ENCODE measurements around the gene C19orf67. TPM values are rescaled to one million over a fixed set of nuclear protein-coding genes. Genes with fewer than 3 reads are reported as not detected.

C19orf67 gene
- total RNA-seq, 2 donors from 2014 or later = not detected

DNA sequence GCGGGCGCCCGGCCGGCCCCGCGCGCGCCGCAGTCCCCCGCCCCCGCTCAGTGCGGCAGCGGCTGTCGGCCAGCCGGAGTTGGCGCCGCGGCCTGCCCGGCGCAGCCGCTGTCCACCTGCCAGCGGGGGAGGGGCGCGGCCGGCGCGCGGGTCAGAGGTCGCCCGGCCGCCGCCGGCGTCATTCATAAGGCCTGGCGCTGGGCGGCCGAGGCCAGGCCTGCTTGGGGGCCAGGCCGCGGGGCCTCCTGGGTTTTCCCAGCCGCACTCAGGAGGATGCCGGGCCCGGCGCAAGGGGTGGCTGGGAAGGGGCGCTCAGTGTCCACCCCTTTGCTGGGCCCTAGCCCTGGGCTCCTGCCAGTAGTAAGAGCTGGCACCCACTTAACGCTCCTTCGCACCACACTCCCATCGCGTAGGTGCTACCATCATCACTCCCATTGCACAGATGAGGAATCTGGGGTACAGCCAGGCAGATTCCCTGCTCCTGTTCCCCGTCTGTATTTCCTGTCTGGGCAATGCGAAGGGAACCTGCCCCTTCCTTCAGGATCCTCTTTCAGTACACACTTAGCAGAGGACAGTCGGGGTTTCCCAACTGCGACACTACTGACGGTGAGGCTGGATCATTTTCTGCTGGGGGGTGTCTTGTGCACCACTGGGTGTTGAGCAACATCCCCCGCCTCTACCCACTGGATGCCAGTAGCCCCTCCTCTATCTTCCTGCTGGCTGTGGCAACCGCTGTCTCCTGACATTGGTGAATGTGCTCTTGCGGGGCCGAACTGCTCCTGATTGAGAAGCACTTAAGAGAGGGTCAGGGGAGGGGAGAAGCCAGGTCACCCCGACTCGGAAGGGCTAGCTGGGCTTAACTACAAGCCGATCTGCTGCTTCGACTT is 32.8 kb upstream of the C19orf67 start:
- 0 to 1% methylated on average over 5 to 48 of the region's 61 CpGs for WGBS, 2 donors
- Histone ChIP-seq H3K27ac (peak overlapping the region; percentile 91 to 99 (median 96)), H3K4me3 (peak overlapping the region in 1 of 2 donors; percentile 33), H3K36me3 (replicated peaks in 1 of 2; ENCODE audit: insufficient read depth in 1 of 2, low read depth in 2 of 2) (no peaks in the 10 kb centered on the region), H3K4me1 (peaks cover 49% of the 10 kb centered on the region), H3K27me3 (no peaks in the 10 kb centered on the region), H3K9me3 (no peaks in the 10 kb centered on the region)
- intact Hi-C loops (cut with DNase I) = no loop called here
- TF ChIP-seq CTCF (IDR thresholded peaks at IDR 0.05) (peak in 1 of 7 experiments; percentile 12), POLR2A (IDR thresholded peaks at IDR 0.05) (peak; percentile 31 to 76 (median 71))
- peak; percentile 5 for ATAC-seq
- DNase-seq = peak; percentile 59 to 90 (median 72)

DNA sequence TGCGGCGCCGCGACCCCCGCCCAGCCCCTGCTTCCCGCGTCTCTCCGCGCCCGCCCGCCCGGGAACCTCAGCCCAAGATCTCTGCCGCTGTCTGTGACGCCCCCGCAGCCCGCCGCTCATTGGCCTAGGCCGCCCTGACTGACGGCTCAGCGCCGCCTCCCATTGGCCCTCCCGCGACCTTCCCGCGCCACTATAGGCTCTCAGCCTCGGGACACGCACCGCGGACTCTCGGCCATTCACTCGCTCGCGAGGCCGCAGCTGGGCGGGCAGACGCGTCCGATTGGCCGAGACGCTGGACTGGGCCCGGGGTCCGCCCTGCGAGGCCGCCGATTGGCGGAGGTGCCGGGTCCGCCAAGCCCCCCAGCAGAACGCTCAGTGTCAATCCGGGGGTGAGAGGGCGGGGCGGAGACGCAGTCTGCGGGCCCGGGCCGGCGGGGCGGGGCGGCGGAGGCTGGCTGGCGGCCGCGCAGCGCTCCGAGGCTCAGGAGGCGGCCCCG is 32.1 kb upstream of the C19orf67 start, which contains the start of gene PRKACA:
Gene PRKACA (minus strand): TSS at position 95 of the 497 bp plus-strand sequence. CDS start 215 bp downstream, outside the sequence.
- H3K4me1 ChIP-seq = peaks cover 56% of the 10 kb centered on the region
- no peaks in the 10 kb centered on the region for H3K36me3 ChIP-seq (replicated peaks in 1 of 2; ENCODE audit: insufficient read depth in 1 of 2, low read depth in 2 of 2)
- DNase-seq = peak; percentile 98 to 99 (median 99)
- ATAC-seq = peak; percentile 93
- TF ChIP-seq POLR2A (IDR thresholded peaks at IDR 0.05) (no peak), CTCF (IDR thresholded peaks at IDR 0.05) (no peak)
- 0% methylated on average over 40 of the region's 67 CpGs; no CpG with 5 or more reads in 1 of the 2 donors for WGBS, 2 donors
- H3K4me3 ChIP-seq = peak within 1 kb of the TSS; percentile 90 to 98
- no peaks in the 10 kb centered on the region for H3K9me3 ChIP-seq
- no peaks in the 10 kb centered on the region for H3K27me3 ChIP-seq
- peak within 1 kb of the TSS; percentile 91 to 99 (median 96) for H3K27ac ChIP-seq
- intact Hi-C loops (cut with DNase I) = no loop called here

DNA sequence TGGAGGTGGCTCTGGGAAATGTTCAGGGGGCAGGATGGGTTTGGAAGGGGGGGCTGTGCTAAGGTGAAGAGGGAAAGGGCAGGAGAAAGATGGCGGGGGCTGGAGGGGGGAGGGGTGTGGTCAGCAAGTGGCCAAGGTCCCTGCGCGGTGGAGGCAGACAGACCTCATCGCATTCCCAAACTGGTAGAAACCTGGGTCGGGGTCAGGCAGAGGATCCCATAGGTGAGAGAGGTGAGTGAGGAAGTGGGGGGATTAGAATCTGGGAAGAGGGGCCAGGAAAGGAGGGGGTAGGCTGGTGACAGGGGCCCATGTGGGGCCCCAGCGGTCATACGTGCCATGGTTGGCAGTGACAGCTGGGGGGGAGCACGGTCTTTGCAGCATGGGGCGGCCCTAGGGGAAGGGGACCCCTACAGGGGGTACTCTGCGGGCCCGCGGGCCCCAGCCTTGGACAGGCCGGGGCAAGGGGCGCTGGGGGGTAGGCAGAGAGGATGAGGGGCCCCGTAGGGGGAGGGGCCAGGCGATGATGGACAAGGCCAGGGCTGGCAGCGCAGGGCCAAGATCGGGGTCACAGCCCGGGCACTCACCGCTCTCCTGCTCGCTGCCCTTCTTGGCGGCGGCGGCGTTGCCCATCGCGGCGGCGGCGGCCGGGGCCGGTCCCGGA is 31.5 kb upstream of the C19orf67 start:
- Histone ChIP-seq H3K27ac (peak overlapping the region; percentile 32 to 99 (median 76)), H3K9me3 (no peaks in the 10 kb centered on the region), H3K4me1 (peaks cover 61% of the 10 kb centered on the region), H3K36me3 (replicated peaks in 1 of 2; ENCODE audit: insufficient read depth in 1 of 2, low read depth in 2 of 2) (no peaks in the 10 kb centered on the region), H3K27me3 (no peaks in the 10 kb centered on the region), H3K4me3 (peak overlapping the region; percentile 90 to 98)
- intact Hi-C loops (cut with DNase I) = no loop called here
- DNase-seq (peak; percentile 33 to 51 (median 36)), ATAC-seq (no peak)
- TF ChIP-seq POLR2A (IDR thresholded peaks at IDR 0.05) (no peak), CTCF (IDR thresholded peaks at IDR 0.05) (peak in 1 of 7 experiments; percentile 9)
- 0 to 3% methylated on average over 11 to 33 of the region's 33 CpGs for WGBS, 2 donors

GRCh38 chr19:14116525-14116917 is 30.9 kb upstream of the C19orf67 start:
- Histone ChIP-seq H3K9me3 (no peaks in the 10 kb centered on the region), H3K36me3 (replicated peaks in 1 of 2; ENCODE audit: insufficient read depth in 1 of 2, low read depth in 2 of 2) (no peaks in the 10 kb centered on the region), H3K4me3 (peak overlapping the region in 1 of 2 donors; percentile 90), H3K27ac (peak overlapping the region in 2 of 4 donors; percentile 96 to 99), H3K4me1 (peaks cover 61% of the 10 kb centered on the region), H3K27me3 (no peaks in the 10 kb centered on the region)
- ATAC-seq (no peak), DNase-seq (no peak)
- intact Hi-C loops (cut with DNase I) = no loop called here
- WGBS, 2 donors = 5 to 14% methylated on average over 6 of the region's 6 CpGs
- TF ChIP-seq CTCF (IDR thresholded peaks at IDR 0.05) (no peak), POLR2A (IDR thresholded peaks at IDR 0.05) (no peak)

Measured in body of pancreas (tissue), 4 donors.